Adrenal gland (tissue), 12 donors: ENCODE results near the gene NCL. TPM values are rescaled to one million over a fixed set of nuclear protein-coding genes. Genes with fewer than 3 reads are reported as not detected.

Experiments used
- DNase-seq, 7 donors: peaks; one replicate each; pipeline ENCODE4 v3.0.0-alpha.2; 2019 to 2020
- H3K27ac ChIP-seq, 5 donors: fragments of 200-600 bp; sonication (generic) in 4 of 5; 1 replicate in 3 of 5; 2 replicates in 2 of 5; pipeline versions ENCODE4 v1.5.1 to v1.8.0; 2016 to 2020; ENCODE audit warnings: mild to moderate bottlenecking in 1 of 5
- H3K27me3 ChIP-seq: fragments of 200-600 bp; 2 replicates; pipeline ENCODE4 v1.8.0; 2021
- H3K36me3 ChIP-seq, 2 donors: fragments of 200-600 bp; replicated peaks in 1 of 2; 1 replicate in 1 of 2; 2 replicates in 1 of 2; pipeline versions ENCODE4 v1.5.1 to v1.8.0; 2018 to 2022
- H3K4me1 ChIP-seq, 2 donors: fragments of 200-600 bp; replicated peaks in 1 of 2; 1 replicate in 1 of 2; 2 replicates in 1 of 2; pipeline versions ENCODE4 v1.5.1 to v1.8.0; 2018 to 2021
- H3K4me3 ChIP-seq, 4 donors: fragments of 200-600 bp; sonication (generic) in 3 of 4; one replicate each; pipeline ENCODE4 v1.5.1; 2016 to 2018
- H3K9me3 ChIP-seq, 3 donors: fragments of 200-600 bp; sonication (generic) in 1 of 3; replicated peaks in 1 of 3; 1 replicate in 2 of 3; 2 replicates in 1 of 3; pipeline versions ENCODE4 v1.5.1 to v1.8.0; 2016 to 2021
- CTCF ChIP-seq, 6 experiments: fragments of 450-650 bp in 4 of 6; fragments of 200-600 bp in 2 of 6; sonication (generic) in 1 of 6; IDR thresholded peaks; 1 replicate in 5 of 6; 2 replicates in 1 of 6; pipeline versions ENCODE4 v1.5.1 to v1.8.0; 2016 to 2021; ENCODE audit warnings: antibody characterized with exemption in 6 of 6, mild to moderate bottlenecking in 2 of 6, moderate library complexity in 1 of 6
- POLR2A ChIP-seq, 2 donors: fragments of 450-650 bp; IDR thresholded peaks; one replicate each; pipeline ENCODE4 v1.6.1; 2017; ENCODE audit warnings: antibody characterized with exemption in 2 of 2, mild to moderate bottlenecking in 2 of 2, moderate library complexity in 1 of 2
- WGBS, 4 donors: extraction: QIAGEN DNeasy Blood & Tissue Kit in 2 of 4; methylation state at CpG; one replicate each; pipeline versions ENCODE4 v1.1.5 to v1.1.7; 2013 to 2017; 5-methylcytosine and 5-hydroxymethylcytosine counted together
- intact Hi-C, 2 donors: fragments of 100-400 bp; cut with DNase I; formaldehyde crosslinking; loops; one replicate each; pipeline versions ENCODE4 v1.14.1 to v1.15.0; 2022 to 2023
- polyA plus RNA-seq, 3 donors: library from polyadenylated mRNA; stranded (reverse); fragments of 200-250 nt in 2 of 3; fragments of 350-450 nt in 1 of 3; fragmentation: Illumina TruSeq in 1 of 3; extraction: RNeasy Lipid Tissue Mini Kit (QIAGEN cat#74804) in 1 of 3; gene quantifications; one replicate each; pipeline ENCODE4 v1.2.3, GENCODE V29; 2013 to 2014
- total RNA-seq, 9 donors: library from RNA; depleted of rRNA in 4 of 9; stranded (reverse); fragments of >200 nt in 4 of 9; fragments of 120-200 nt in 1 of 9; fragmentation: NEBNext Ultra II Directional in 1 of 9; extraction: Animal tissue kit (Norgen Biotek cat#: 25700) in 1 of 9; gene quantifications; one replicate each; pipeline versions ENCODE4 v1.1.0 to v1.2.4, GENCODE V29; 2013 to 2023
- donor health status: healthy with polysubstance abuse.
- donor health status: Bipolar disorder and iron deficiency.
- donor health status: DM: yes; HTN: yes; CAD: no.
- donor health status: DM: no; HTN: no; CAD: no.
- donor health status: DM: no; HTN: no; CAD: no.
- donor health status: DM: yes; HTN: yes; CAD: no.

The NCL gene
- total and polyA plus RNA-seq, 12 donors, result 70.6 to 1,227 (median 184) TPM

- DNase-seq, result no peak
- Histone ChIP-seq H3K27me3 (no peaks in the 10 kb centered on the region), H3K4me1 (no peaks in the 10 kb centered on the region), H3K4me3 (no peak overlapping the region), H3K9me3 (no peaks in the 10 kb centered on the region), H3K36me3 (peaks cover 0 to 29% of the 10 kb centered on the region in 2 donors), H3K27ac (no peak overlapping the region)
- intact Hi-C loops, result loop anchor here in 1 of 2 donors (5.0 kb wide), 1 partner anchor 223 kb away; no protein-coding TSS in a partner anchor
- 79 to 92% (median 86%) methylated on average over 4 of the region's 4 CpGs for WGBS, 4 donors
- TF ChIP-seq POLR2A (IDR thresholded peaks at IDR 0.05), result no peak
- no peak for TF ChIP-seq CTCF (IDR thresholded peaks at IDR 0.05)
Observed at GRCh38 chr2:231450548-231450989, 13.7 kb downstream of the NCL start.

GRCh38 chr2:231449503-231450054 is 14.7 kb downstream of the NCL start:
- Histone ChIP-seq H3K36me3 (peaks cover 0 to 20% of the 10 kb centered on the region in 2 donors), H3K4me1 (no peaks in the 10 kb centered on the region), H3K27me3 (no peaks in the 10 kb centered on the region), H3K27ac (no peak overlapping the region), H3K4me3 (no peak overlapping the region), H3K9me3 (no peaks in the 10 kb centered on the region)
- no peak for DNase-seq
- 86 to 92% (median 90%) methylated on average over 4 of the region's 4 CpGs for WGBS, 4 donors
- TF ChIP-seq CTCF (IDR thresholded peaks at IDR 0.05) (no peak), POLR2A (IDR thresholded peaks at IDR 0.05) (no peak)
- intact Hi-C loops, result loop anchor here in 1 of 2 donors (5.0 kb wide), 1 partner anchor 222 kb away; no protein-coding TSS in a partner anchor

GRCh38 chr2:231436957-231437356 is 27.3 kb downstream of the NCL start:
- H3K27ac ChIP-seq, result no peak overlapping the region
- TF ChIP-seq POLR2A (IDR thresholded peaks at IDR 0.05), result no peak
- no peak for TF ChIP-seq CTCF (IDR thresholded peaks at IDR 0.05)
- no peaks in the 10 kb centered on the region for H3K36me3 ChIP-seq
- H3K4me3 ChIP-seq, result no peak overlapping the region
- H3K4me1 ChIP-seq, result no peaks in the 10 kb centered on the region
- intact Hi-C loops, result loop anchor here in 1 of 2 donors (10.0 kb wide), 1 partner anchor 342 kb away; no protein-coding TSS in a partner anchor
- no peaks in the 10 kb centered on the region for H3K27me3 ChIP-seq
- no peak for DNase-seq
- 84 to 90% (median 88%) methylated on average over 11 to 13 of the region's 13 CpGs for WGBS, 4 donors
- H3K9me3 ChIP-seq, result no peaks in the 10 kb centered on the region

GRCh38 chr2:231433990-231434389 is 30.3 kb downstream of the NCL start:
- no peak for DNase-seq

More at GRCh38 chr2:231433990-231434389, 30.3 kb downstream of the NCL start:
- TF ChIP-seq POLR2A (IDR thresholded peaks at IDR 0.05) (no peak), CTCF (IDR thresholded peaks at IDR 0.05) (no peak)
- WGBS, 4 donors, result 81 to 90% (median 85%) methylated on average over 8 of the region's 8 CpGs
- H3K27ac ChIP-seq, result no peak overlapping the region
- no peaks in the 10 kb centered on the region for H3K4me1 ChIP-seq
- H3K9me3 ChIP-seq, result no peaks in the 10 kb centered on the region
- intact Hi-C loops, result loop anchor here in 1 of 2 donors (10.0 kb wide), 1 partner anchor 339 kb away; no protein-coding TSS in a partner anchor
- no peak overlapping the region for H3K4me3 ChIP-seq
- no peaks in the 10 kb centered on the region for H3K36me3 ChIP-seq
- no peaks in the 10 kb centered on the region for H3K27me3 ChIP-seq
